ENCODE measurements around the gene COMMD7.

DNA sequence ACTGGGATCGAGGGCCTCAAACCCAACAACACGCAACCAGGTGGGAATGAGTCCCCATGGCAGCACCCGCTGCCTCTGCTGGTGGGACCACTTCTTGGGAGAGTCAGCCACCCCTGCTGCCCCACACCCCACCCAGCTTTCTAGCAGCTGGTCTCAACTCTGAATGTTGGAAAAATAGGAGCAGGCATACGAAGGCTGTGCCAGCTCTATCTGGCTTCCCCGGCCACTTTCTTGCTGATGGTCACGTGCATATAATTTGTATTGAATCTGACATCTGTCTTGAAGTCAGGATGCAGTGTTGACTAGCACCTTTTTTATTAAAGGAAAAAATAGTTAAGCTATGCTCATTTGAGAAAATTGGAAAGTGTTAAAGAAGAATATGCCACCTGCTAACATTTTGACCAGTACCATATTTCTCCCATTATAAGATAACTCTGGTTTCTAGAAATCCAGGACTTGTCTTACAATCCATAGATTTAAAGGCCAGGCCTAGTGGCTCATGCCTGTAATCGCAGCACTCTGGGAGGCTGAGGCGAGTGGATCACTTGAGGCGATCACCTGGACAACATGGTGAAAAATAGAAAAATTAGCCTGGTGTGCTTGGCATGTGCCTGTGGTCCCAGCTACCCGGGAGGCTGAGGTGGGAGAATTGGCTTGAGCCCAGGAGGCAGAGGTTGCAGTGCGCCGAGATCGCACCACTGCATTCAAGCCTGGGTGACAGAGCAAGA, 49.6 kb upstream of the COMMD7 start:
- TF ChIP-seq, protein P1, sequence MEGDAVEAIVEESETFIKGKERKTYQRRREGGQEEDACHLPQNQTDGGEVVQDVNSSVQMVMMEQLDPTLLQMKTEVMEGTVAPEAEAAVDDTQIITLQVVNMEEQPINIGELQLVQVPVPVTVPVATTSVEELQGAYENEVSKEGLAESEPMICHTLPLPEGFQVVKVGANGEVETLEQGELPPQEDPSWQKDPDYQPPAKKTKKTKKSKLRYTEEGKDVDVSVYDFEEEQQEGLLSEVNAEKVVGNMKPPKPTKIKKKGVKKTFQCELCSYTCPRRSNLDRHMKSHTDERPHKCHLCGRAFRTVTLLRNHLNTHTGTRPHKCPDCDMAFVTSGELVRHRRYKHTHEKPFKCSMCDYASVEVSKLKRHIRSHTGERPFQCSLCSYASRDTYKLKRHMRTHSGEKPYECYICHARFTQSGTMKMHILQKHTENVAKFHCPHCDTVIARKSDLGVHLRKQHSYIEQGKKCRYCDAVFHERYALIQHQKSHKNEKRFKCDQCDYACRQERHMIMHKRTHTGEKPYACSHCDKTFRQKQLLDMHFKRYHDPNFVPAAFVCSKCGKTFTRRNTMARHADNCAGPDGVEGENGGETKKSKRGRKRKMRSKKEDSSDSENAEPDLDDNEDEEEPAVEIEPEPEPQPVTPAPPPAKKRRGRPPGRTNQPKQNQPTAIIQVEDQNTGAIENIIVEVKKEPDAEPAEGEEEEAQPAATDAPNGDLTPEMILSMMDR (IDR thresholded peaks at IDR 0.05), result no peak
- no peak for TF ChIP-seq POLR2A (IDR thresholded peaks at IDR 0.05)
